HepG2 (cell line): ENCODE measurements around the gene NCOA1. TPM values are rescaled to one million over a fixed set of nuclear protein-coding genes. Genes with fewer than 3 reads are reported as not detected.
A peak's percentile ranks its signal among the peaks of the same experiment; 100 is the strongest.

Source experiments
- ELF3 ChIP-seq: IDR thresholded peaks from 2 replicates; pipeline ENCODE4 v1.6.1; 2016; ENCODE audit warnings: missing genetic modification reagents, missing compliant biosample characterization
- GZF1 ChIP-seq: sonication (generic); formaldehyde crosslinking; IDR thresholded peaks from 2 replicates; pipeline ENCODE4 v1.5.1; 2020; ENCODE audit warnings: mild to moderate bottlenecking, missing genetic modification reagents
- HDAC6 ChIP-seq: fragments of 200-600 bp; sonication (generic); IDR thresholded peaks from 2 replicates; pipeline ENCODE4 v1.7.0; 2017; ENCODE audit warnings: mild to moderate bottlenecking, antibody characterized with exemption, low read length, low read depth
- HMG20B ChIP-seq: conservative IDR thresholded peaks from 2 replicates; pipeline ENCODE4 v1.6.1; 2016; ENCODE audit warnings: missing genetic modification reagents, missing compliant biosample characterization
- ONECUT2 ChIP-seq: sonication (generic); formaldehyde crosslinking; IDR thresholded peaks from 2 replicates; pipeline ENCODE4 v1.4.0; 2020; ENCODE audit warnings: missing genetic modification reagents
- SMYD3 ChIP-seq: sonication (generic); formaldehyde crosslinking; IDR thresholded peaks from 2 replicates; pipeline ENCODE4 v1.8.1; 2023; ENCODE audit warnings: mild to moderate bottlenecking, missing genetic modification reagents
- SP1 ChIP-seq, 2 experiments: fragments of 450-650 bp in 1 of 2; sonication (generic) in 1 of 2; formaldehyde crosslinking in 1 of 2; IDR thresholded peaks; 2 replicates each; pipeline versions ENCODE4 v1.4.0 to v1.6.1; 2016 to 2020; ENCODE audit warnings: missing genetic modification reagents in 1 of 2
- TOE1 ChIP-seq: sonication (generic); formaldehyde crosslinking; IDR thresholded peaks from 2 replicates; pipeline ENCODE4 v1.4.0; 2020; ENCODE audit warnings: mild to moderate bottlenecking, missing genetic modification reagents
- ZNF263 ChIP-seq: sonication (generic); formaldehyde crosslinking; IDR thresholded peaks from 2 replicates; pipeline ENCODE4 v1.4.0; 2020; ENCODE audit warnings: missing genetic modification reagents
- ZNF572 ChIP-seq: sonication (generic); formaldehyde crosslinking; IDR thresholded peaks from 2 replicates; pipeline ENCODE4 v1.5.1; 2020; ENCODE audit warnings: mild to moderate bottlenecking, missing genetic modification reagents
- ZNF790 ChIP-seq: sonication (generic); formaldehyde crosslinking; IDR thresholded peaks from 2 replicates; pipeline ENCODE4 v1.8.0; 2022; ENCODE audit warnings: missing genetic modification reagents, mild to moderate bottlenecking, borderline replicate concordance
- ZSCAN12 ChIP-seq: sonication (generic); formaldehyde crosslinking; IDR thresholded peaks from 2 replicates; pipeline ENCODE4 v1.9.0; 2021; ENCODE audit warnings: mild to moderate bottlenecking, missing genetic modification reagents
- polyA plus RNA-seq, 8 experiments: library from polyadenylated mRNA; depleted of rRNA in 3 of 8; stranded (reverse) in 7 of 8; unstranded in 1 of 8; fragments of >200 nt; fragmentation: Illumina TruSeq in 4 of 8; extraction: Trizol in 4 of 8; gene quantifications; 2 replicates each; pipeline versions ENCODE4 v1.2.1 to v1.2.3, GENCODE V29; 2011 to 2016; ENCODE audit warnings: low read depth in 4 of 8, missing spikeins in 1 of 8, mixed read lengths in 1 of 8; ENCODE audit not compliant: insufficient read depth in 1 of 8
- total RNA-seq, 5 experiments: library from RNA; depleted of rRNA; stranded (reverse); fragments of >200 nt; fragmentation: Illumina TruSeq; extraction: Trizol; gene quantifications; 2 replicates each; pipeline ENCODE4 v1.2.3, GENCODE V29; 2016; ENCODE audit warnings: low read depth in 1 of 5
- TF ChIP-seq, protein P1 (sequence below): IDR thresholded peaks from 2 replicates; pipeline ENCODE4 v1.6.1; 2016; ENCODE audit warnings: low read depth, missing genetic modification reagents, missing compliant biosample characterization
- TF ChIP-seq, protein P2 (sequence below): sonication (generic); formaldehyde crosslinking; conservative IDR thresholded peaks from 2 replicates; pipeline ENCODE4 v1.8.0; 2022; ENCODE audit warnings: low read depth, missing genetic modification reagents

The NCOA1 gene
- total and polyA plus RNA-seq, 2 of the 13 experiments (the other 11 are each of a cell fraction or from before 2014, with no cell fraction given): 10.0 to 10.4 TPM

DNA sequence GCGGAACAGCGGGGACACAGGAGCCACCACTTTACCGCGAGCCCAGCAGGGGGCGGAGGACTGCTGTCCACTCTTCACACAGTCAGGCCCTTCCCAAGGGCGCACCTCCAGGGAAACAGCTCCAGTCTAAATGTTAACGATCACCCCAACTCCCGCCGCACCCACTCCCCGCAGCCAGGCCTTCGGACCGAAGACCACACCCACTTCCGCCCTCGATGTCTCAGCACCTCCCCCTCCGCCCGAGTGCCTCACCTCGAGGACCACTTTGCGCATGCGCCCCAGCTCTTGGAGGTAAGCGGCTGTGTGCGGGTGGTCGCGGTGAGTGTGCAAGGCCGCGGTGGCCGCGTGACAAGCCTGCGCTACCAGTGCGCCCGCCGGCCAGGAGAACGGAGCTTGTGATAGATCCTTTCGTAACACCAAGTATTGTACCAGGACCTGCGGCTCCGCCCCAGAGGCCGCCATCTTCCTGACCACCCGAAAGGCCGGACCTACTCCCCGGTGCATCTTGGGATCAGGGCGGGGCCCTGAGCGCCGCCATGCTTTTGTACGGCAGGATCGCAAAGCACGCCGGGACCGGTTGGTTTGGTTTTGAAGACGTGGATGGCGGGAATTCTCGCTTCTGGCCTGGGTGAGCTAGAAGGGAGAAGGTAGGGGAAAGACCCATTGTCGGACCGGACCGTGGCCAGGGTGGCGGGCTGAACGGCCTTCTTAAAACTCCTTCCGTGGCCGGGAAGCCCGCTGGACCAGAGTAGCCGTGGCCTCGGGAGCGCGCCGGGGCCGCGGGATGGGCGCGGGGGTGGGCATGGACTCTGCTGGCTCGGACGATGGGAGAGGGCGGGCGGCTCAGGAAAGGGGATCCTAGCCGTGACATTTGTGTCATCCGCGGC is 302.1 kb downstream of the NCOA1 start, which contains the start of the genes CENPO and PTRHD1 (continued):
- TF ChIP-seq ZNF572 (CRISPR knock-in tag) (0 out of 2 replicates have a peak, but pooled peaks have one; percentile 86), GZF1 (CRISPR knock-in tag) (no peak), SMYD3 (no peak; the same call in 1 of the 2 replicates), SP1 (IDR thresholded peaks at IDR 0.05) (no peak), SP1 (CRISPR knock-in tag; IDR thresholded peaks at IDR 0.05) (peak; percentile 66), ZNF790 (peak; percentile 90; the same call in 1 of the 2 replicates), ELF3 (CRISPR knock-in tag) (peak; percentile 85), ONECUT2 (CRISPR knock-in tag) (no peak; the same call in 1 of the 2 replicates), HMG20B (CRISPR knock-in tag) (no peak; the same call in 1 of the 2 replicates), ZNF263 (CRISPR knock-in tag) (peak; percentile 29), TOE1 (CRISPR knock-in tag) (peak; percentile 94; the same call in 1 of the 2 replicates), HDAC6 (no peak), ZSCAN12 (CRISPR knock-in tag) (no peak)
- TF ChIP-seq, protein P1, sequence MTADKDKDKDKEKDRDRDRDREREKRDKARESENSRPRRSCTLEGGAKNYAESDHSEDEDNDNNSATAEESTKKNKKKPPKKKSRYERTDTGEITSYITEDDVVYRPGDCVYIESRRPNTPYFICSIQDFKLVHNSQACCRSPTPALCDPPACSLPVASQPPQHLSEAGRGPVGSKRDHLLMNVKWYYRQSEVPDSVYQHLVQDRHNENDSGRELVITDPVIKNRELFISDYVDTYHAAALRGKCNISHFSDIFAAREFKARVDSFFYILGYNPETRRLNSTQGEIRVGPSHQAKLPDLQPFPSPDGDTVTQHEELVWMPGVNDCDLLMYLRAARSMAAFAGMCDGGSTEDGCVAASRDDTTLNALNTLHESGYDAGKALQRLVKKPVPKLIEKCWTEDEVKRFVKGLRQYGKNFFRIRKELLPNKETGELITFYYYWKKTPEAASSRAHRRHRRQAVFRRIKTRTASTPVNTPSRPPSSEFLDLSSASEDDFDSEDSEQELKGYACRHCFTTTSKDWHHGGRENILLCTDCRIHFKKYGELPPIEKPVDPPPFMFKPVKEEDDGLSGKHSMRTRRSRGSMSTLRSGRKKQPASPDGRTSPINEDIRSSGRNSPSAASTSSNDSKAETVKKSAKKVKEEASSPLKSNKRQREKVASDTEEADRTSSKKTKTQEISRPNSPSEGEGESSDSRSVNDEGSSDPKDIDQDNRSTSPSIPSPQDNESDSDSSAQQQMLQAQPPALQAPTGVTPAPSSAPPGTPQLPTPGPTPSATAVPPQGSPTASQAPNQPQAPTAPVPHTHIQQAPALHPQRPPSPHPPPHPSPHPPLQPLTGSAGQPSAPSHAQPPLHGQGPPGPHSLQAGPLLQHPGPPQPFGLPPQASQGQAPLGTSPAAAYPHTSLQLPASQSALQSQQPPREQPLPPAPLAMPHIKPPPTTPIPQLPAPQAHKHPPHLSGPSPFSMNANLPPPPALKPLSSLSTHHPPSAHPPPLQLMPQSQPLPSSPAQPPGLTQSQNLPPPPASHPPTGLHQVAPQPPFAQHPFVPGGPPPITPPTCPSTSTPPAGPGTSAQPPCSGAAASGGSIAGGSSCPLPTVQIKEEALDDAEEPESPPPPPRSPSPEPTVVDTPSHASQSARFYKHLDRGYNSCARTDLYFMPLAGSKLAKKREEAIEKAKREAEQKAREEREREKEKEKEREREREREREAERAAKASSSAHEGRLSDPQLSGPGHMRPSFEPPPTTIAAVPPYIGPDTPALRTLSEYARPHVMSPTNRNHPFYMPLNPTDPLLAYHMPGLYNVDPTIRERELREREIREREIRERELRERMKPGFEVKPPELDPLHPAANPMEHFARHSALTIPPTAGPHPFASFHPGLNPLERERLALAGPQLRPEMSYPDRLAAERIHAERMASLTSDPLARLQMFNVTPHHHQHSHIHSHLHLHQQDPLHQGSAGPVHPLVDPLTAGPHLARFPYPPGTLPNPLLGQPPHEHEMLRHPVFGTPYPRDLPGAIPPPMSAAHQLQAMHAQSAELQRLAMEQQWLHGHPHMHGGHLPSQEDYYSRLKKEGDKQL (CRISPR knock-in tag): peak; percentile 50; the same call in 1 of the 2 replicates
- TF ChIP-seq, protein P2, sequence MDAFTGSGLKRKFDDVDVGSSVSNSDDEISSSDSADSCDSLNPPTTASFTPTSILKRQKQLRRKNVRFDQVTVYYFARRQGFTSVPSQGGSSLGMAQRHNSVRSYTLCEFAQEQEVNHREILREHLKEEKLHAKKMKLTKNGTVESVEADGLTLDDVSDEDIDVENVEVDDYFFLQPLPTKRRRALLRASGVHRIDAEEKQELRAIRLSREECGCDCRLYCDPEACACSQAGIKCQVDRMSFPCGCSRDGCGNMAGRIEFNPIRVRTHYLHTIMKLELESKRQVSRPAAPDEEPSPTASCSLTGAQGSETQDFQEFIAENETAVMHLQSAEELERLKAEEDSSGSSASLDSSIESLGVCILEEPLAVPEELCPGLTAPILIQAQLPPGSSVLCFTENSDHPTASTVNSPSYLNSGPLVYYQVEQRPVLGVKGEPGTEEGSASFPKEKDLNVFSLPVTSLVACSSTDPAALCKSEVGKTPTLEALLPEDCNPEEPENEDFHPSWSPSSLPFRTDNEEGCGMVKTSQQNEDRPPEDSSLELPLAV (CRISPR knock-in tag): no peak; the same call in 1 of the 2 replicates
